Measurements from ENCODE around the gene SUPT20HL2.
"Not testable (repeated sequence)": the region's sequence is repeated elsewhere in the genome, so short reads cannot be mapped to it uniquely, and the experiment has no call there.

Gene SUPT20HL2

DNA sequence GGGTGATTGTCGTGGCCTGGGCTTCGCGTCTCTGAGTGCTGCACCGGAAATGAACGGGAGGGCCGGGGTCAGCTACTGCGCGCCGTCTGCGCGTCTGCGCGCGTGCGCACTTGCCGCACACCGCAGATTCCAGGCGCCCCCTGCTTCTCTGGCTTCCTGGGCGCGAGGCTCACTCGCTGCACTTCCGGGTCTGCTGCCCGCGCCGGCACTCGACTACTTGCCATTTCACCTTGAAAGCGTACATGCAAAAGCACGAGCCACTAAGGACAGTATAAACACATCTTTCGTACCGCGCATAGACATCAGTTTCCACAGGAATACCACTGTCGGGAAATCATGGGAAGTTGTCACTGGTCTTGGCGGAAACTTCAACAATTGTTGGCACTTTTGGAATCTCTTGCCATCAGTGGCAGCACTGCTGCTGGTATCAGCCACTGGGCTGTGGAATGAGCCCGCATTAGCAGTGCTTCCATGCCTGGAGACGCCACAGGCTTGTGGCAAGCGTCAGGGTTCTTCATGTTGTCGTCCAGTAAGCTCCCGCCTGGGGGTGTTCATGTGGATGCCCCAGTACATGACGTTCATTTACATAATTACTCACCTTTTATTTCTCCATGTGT, at the start of gene SUPT20HL2:
Gene SUPT20HL2, minus strand, starts transcription at position 51 of the 617 bp plus-strand sequence. CDS start 754 bp downstream, outside the sequence.
- DNase-seq (ENCODE audit: low spot score): no peak

GRCh38 chrX:24362089-24362745, 48.3 kb upstream of the SUPT20HL2 start:
- DNase-seq (ENCODE audit: low spot score): not testable (repeated sequence)

- DNase-seq (ENCODE audit: low spot score): no peak
Observed at GRCh38 chrX:24360272-24360671, 46.4 kb upstream of the SUPT20HL2 start, which contains the start of gene SUPT20HL1. Gene SUPT20HL1, plus strand, starts transcription at chrX:24360639. Its CDS starts 2,122 bp downstream, at chrX:24362761.

GRCh38 chrX:24357106-24357505, 43.2 kb upstream of the SUPT20HL2 start:
- no peak for DNase-seq (ENCODE audit: low spot score)

- DNase-seq (ENCODE audit: low spot score): no peak
Observed at GRCh38 chrX:24355095-24355494, 41.2 kb upstream of the SUPT20HL2 start.

DNA sequence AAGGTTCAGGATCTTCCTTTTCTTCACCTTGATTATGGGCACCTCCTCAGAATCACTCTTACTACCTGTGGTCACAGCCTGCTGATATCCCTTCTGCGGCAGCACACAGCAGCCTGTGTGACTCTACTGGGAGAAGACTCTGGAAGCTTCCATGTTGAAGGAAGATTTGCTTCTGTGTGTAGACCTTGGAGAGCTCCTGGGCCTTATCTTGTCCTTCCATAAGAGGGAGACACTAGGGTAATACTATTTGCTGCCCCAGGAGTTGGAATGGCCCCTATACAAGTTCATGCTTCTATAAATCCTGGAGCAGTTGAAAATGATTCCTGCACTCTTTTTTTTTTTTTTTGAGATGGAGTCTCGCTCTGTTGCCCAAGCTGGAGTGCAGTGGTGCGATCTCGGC, 36.3 kb upstream of the SUPT20HL2 start:
- DNase-seq (ENCODE audit: low spot score): no peak

DNA sequence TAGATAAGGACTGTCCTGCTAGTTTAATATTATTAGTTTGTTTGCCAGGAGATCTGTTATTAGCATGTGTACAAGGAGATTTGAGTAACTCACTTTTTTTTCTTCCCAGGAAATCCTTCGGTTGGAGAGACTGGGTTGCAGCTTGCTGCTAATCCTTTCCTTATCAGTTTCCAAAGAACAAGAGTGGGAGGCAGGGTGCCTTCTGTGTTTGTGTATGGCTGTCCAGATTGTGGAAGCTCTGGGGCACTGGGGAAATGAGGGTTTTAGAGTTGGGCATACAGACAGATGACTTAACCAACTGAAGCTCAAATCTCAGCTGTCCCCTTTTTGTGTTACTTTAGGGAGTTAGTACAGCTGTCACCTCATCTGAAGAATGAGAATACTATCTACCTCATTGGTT, 34.0 kb upstream of the SUPT20HL2 start:
- DNase-seq (ENCODE audit: low spot score): no peak

- no peak for DNase-seq (ENCODE audit: low spot score)
Observed at GRCh38 chrX:24343719-24344118, 29.9 kb upstream of the SUPT20HL2 start.

DNA sequence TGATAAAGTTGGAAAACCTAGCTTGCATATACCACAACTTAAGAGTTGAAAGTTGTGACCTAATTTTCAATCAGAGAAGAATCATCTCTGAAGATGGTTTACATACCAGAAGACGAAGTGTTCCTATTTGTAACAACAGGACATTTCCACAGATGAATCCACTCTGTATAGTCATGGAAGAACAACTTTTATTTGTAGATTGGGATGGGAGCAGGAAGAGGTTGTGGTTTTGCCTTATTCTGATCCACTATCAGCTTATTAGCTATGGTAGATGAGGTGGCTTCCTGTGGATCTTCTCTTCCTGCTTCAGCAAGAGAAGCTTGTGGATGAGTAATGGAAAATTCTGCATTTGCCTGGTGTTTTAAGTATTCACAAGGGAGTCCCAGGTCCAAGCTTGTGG, 27.9 kb upstream of the SUPT20HL2 start:
- DNase-seq (ENCODE audit: low spot score): no peak

DNA sequence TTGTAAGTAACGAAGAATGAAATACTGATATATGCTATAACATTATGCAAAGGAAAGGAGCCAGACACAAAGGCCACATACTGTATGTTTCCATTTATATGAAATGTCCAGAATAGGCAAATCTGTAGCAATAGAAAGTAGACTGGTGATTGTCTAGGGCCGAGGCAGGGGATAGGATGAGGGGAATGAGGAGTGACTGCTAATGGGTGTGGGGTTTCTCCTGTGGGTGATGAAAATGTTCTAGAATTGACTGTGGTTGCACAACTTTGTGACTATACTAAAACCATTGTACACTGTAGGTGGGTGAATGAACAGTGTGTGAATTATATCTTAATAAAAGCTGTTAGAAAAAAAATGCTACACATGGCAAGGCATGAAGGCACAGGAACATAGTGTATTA, 26.6 kb upstream of the SUPT20HL2 start:
- no peak for DNase-seq (ENCODE audit: low spot score)

DNA sequence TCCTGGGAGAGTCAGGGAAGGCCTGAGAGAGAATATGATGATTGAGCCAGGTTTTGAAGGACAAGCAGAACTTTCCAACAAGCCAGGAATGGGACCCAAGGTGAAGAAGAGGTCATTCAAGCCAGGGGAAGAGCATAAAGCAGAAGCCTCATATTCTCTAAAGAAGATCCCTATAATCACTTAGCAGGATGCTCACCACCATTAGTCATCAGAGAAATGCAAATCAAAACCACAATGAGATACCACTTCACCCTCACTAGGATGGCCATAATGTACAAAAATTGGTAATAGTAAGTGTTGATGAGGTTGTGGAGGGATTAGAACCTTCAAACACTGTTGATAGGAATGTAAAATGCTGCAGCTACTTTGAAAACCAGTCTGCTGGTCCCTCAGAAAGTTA, 26.0 kb upstream of the SUPT20HL2 start:
- DNase-seq (ENCODE audit: low spot score): no peak

DNA sequence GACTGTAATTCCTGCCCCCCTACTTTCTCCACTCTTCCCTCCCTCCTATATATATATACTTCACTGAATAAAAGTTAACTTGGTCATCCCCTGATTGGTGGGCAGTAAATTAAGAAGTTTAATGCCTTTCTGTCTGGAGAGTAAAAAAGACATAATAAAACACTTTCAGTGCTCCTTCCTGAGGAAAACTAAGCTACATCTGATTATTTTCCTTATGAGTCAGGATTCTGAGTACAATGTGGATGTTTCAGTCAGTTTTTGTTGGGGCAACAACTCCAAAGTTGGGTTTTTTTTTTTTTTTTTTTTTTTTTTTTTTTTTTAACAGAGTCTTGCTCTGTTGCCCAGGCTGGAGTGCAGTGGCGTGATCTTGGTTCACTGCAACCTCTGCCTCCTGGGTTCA, 22.0 kb upstream of the SUPT20HL2 start:
- no peak for DNase-seq (ENCODE audit: low spot score)

GRCh38 chrX:24334461-24334860, 20.6 kb upstream of the SUPT20HL2 start:
- no peak for DNase-seq (ENCODE audit: low spot score)

- DNase-seq (ENCODE audit: low spot score): no peak
Observed at GRCh38 chrX:24333371-24333770, 19.5 kb upstream of the SUPT20HL2 start.

- no peak for DNase-seq (ENCODE audit: low spot score)
Observed at GRCh38 chrX:24332878-24333277, 19.0 kb upstream of the SUPT20HL2 start.

- DNase-seq (ENCODE audit: low spot score): no peak
Observed at GRCh38 chrX:24325231-24325630, 11.4 kb upstream of the SUPT20HL2 start.

DNA sequence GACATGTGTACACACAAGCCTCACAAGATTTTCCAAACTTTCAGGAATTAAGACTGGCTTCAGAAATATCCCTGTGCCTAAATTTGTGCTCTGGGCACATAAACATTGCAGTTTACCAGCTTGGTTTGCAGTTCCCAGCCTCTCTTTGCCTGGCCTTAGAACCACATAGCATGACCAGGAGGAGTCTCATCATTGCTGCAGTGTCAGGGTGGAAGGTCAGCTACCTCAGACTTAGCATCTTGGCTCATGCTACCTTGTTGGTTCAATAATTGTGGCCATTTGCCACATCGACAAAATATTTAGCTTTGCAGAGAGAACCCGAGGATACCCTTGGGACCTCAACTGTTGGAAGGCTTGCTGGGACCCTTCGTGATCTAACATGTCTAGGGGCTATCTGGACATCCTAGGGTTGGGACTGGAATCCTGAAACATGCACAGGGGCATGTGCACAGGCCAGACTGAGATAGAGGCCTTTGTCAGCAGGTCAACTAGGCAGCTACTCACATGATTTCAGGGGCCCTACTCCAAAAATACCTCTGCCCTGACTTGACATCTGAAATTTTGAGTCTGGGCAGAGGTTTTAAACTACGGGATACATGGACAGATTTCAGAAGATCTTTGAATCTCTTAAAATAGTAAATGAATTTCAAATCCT, 8.0 kb upstream of the SUPT20HL2 start:
- no peak for DNase-seq (ENCODE audit: low spot score)

DNA sequence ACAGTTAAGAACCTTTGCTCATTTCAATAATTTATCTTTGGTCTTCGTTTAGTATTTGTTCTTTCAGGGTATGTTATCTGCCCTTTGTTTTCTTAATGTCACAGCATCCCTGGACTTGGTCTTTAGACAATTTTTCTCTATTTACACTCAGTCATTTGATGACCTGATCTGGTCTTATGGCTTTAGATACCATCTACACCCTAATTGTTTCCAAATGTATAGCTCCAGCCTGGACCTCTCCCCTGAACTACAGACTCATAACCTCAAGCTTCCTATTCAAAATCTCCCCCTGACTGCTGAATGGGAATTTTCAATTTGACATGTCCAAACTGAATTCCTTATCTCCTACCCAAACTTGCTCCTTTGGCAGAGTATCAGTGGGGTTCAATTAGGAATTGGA, 3.7 kb upstream of the SUPT20HL2 start:
- no peak for DNase-seq (ENCODE audit: low spot score)

- DNase-seq (ENCODE audit: low spot score): no peak
Observed at GRCh38 chrX:24316111-24316510, 2.2 kb upstream of the SUPT20HL2 start.

DNA sequence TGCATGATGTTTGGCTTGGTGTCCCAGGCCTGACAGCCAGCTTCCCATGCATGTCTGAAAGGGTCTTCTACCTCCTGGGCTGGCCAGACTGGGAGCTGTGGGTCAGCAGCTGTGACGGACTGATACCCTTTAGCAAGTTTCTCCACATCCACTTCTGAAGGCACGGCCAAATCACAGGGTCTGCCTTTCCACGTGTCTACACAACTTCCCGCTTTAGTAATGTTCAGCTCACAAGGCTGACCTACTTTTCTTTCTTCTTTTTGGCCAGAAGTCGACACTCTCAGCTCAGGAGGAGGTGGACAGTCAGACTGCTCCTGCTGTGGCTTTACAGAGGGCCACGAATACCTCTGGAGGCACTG, 1.6 kb downstream of the SUPT20HL2 start:
- not testable (repeated sequence) for DNase-seq (ENCODE audit: low spot score)

DNA sequence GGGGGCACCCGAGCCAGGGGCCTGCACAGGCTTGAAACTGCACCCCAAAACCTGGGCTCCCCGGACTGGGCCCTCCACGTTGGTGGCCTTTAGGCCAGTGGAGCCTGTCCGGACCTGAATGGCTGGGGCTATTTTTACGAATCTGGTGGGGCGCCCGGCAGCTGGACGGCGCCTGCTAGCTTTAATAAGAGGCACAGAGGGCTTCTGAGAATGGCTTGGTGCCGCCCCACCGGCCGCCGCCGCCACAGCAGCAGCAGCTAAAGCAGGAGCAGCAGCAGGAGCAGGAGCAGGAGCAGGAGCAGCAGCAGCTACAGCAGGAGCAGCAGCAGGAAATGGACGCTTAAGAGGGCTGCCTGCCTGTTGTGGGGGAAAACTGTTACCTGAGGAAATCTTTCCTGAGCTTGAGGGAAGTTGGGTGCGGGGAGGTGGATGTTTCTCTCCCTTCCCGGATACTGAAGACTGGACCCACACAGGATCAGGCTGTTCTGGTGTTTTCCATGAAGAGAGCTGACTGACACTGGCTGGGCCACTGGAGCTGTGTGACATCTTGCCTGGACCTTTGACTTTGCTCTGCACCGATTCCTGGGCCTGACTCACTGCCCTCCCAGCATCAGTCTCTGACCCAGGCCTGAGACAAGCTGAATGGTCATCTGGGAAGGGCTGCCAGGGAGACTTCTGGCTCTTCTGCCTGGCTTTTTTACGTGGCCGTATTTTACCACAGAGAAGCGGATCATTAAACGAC, 2.2 kb downstream of the SUPT20HL2 start:
- not testable (repeated sequence) for DNase-seq (ENCODE audit: low spot score)

- not testable (repeated sequence) for DNase-seq (ENCODE audit: low spot score)
Observed at GRCh38 chrX:24310916-24311315, 3.0 kb downstream of the SUPT20HL2 start.
